Spleen (tissue), 7 donors: Measurements from ENCODE around the gene WDR1.

Experiments
- CTCF ChIP-seq, 11 experiments: fragments of 200-600 bp in 7 of 11; fragments of 450-650 bp in 4 of 11; sonication (generic) in 4 of 11; IDR thresholded peaks in 8 of 11; conservative IDR thresholded peaks in 3 of 11; 1 replicate in 7 of 11; 2 replicates in 4 of 11; pipeline versions ENCODE4 v1.4.0 to v1.8.0; 2016 to 2021; ENCODE audit warnings: antibody characterized with exemption in 11 of 11, inconsistent platforms in 4 of 11, mild to moderate bottlenecking in 1 of 11
- POLR2A ChIP-seq, 3 donors: fragments of 450-650 bp; IDR thresholded peaks; one replicate each; pipeline ENCODE4 v1.5.1; 2017; ENCODE audit warnings: antibody characterized with exemption in 3 of 3, mild to moderate bottlenecking in 1 of 3
- POLR2AphosphoS5 ChIP-seq, 3 donors: sonication (generic); formaldehyde crosslinking; IDR thresholded peaks; one replicate each; pipeline ENCODE4 v1.5.1; 2017; ENCODE audit warnings: antibody characterized with exemption in 3 of 3
- donor health status: DM: no; HTN: no; CAD: no; lungs with moderate emphysema.
- donor health status: DM: no; HTN: no; CAD: no.
- donor health status: DM: no; HTN: no; CAD: no.

GRCh38 chr4:10083861-10084641 is 32.5 kb downstream of the WDR1 start:
- TF ChIP-seq CTCF (IDR thresholded peaks at IDR 0.05 in 8 of 11, conservative IDR thresholded peaks at IDR 0.05 in 3 of 11) (no peak), POLR2A (IDR thresholded peaks at IDR 0.05) (no peak), POLR2AphosphoS5 (IDR thresholded peaks at IDR 0.05) (peak in 2 of 3 donors; percentile 4 to 49)
